T-cell (primary cell): ENCODE measurements around the gene SYNGAP1. TPM values are rescaled to one million over a fixed set of nuclear protein-coding genes. Genes with fewer than 3 reads are reported as not detected.
A peak's percentile ranks its signal among the peaks of the same experiment; 100 is the strongest.

ENCODE experiments used
- ATAC-seq, 4 experiments: fragments of 200-7000 bp in 3 of 4; fragments of 150-1000 bp in 1 of 4; cut with Tn5 transposase; replicated peaks in 1 of 4; 1 replicate in 3 of 4; 2 replicates in 1 of 4; pipeline ENCODE4 v1.10.0; 2021; ENCODE audit warnings: moderate library complexity in 3 of 4, mild to moderate bottlenecking in 2 of 4, moderate number of reproducible peaks in 1 of 4
- CTCF ChIA-PET, 2 donors: fragments of 300-600 bp; sonication (Branson Sonifier 250); formaldehyde crosslinking; loops; one replicate each; lab custom pipeline; 2022; ENCODE audit warnings: antibody characterized with exemption in 2 of 2; lab: Charles Lee
- POLR2A ChIA-PET, 2 donors: fragments of 300-600 bp; sonication (Branson Sonifier 250); formaldehyde crosslinking; loops; one replicate each; lab custom pipeline; 2022; ENCODE audit warnings: antibody characterized with exemption in 2 of 2; lab: Charles Lee
- DNase-seq, 35 experiments: peaks; one replicate each; pipeline versions ENCODE4 v3.0.0 to v3.0.0-alpha.2; 2013 to 2023
- H3K27ac ChIP-seq: one replicate; pipeline ENCODE4 v1.5.1; 2013; ENCODE audit warnings: low read length
- H3K27me3 ChIP-seq, 2 experiments: replicated peaks in 1 of 2; 1 replicate in 1 of 2; 2 replicates in 1 of 2; pipeline versions ENCODE4 v1.6.1 to v1.7.0; 2013; ENCODE audit warnings: low read length in 1 of 2, mixed read lengths in 1 of 2; ENCODE audit not compliant: control insufficient read depth in 2 of 2, insufficient read depth in 2 of 2; ENCODE audit errors: extremely low read depth in 1 of 2
- H3K36me3 ChIP-seq, 2 donors: 1 replicate in 1 of 2; 2 replicates in 1 of 2; pipeline versions ENCODE4 v1.6.1 to v1.7.0; 2013; ENCODE audit warnings: low read length in 1 of 2; ENCODE audit not compliant: control insufficient read depth in 2 of 2, insufficient read depth in 1 of 2; ENCODE audit errors: extremely low read depth in 1 of 2
- H3K4me1 ChIP-seq, 2 experiments: 1 replicate in 1 of 2; 2 replicates in 1 of 2; pipeline versions ENCODE4 v1.6.1 to v1.7.0; 2013; ENCODE audit warnings: low read length in 2 of 2, mixed read lengths in 1 of 2; ENCODE audit not compliant: insufficient read depth in 2 of 2, control insufficient read depth in 1 of 2; ENCODE audit errors: extremely low read depth in 1 of 2
- H3K4me3 ChIP-seq, 2 donors: 1 replicate in 1 of 2; 2 replicates in 1 of 2; pipeline versions ENCODE4 v1.5.1 to v1.7.0; 2013; ENCODE audit warnings: mild to moderate bottlenecking in 2 of 2, low read length in 1 of 2, moderate library complexity in 1 of 2; ENCODE audit not compliant: control insufficient read depth in 1 of 2; ENCODE audit errors: extremely low read depth in 1 of 2
- H3K9me3 ChIP-seq: 2 replicates; pipeline ENCODE4 v1.7.0; 2013
- H3K27ac Mint-ChIP-seq, 2 donors: one replicate each; pipeline ENCODE4 v1.8.0; 2020 to 2021; ENCODE audit warnings: mild to moderate bottlenecking in 2 of 2, mixed read lengths in 2 of 2
- H3K27me3 Mint-ChIP-seq, 2 donors: one replicate each; pipeline ENCODE4 v1.8.0; 2021 to 2022; ENCODE audit warnings: mixed read lengths in 2 of 2
- H3K36me3 Mint-ChIP-seq: one replicate; pipeline ENCODE4 v1.8.0; 2021; ENCODE audit warnings: mixed read lengths
- H3K4me1 Mint-ChIP-seq, 3 donors: one replicate each; pipeline ENCODE4 v1.8.0; 2020 to 2022; ENCODE audit warnings: mixed read lengths in 3 of 3, mild to moderate bottlenecking in 1 of 3
- H3K4me3 Mint-ChIP-seq, 3 donors: one replicate each; pipeline ENCODE4 v1.8.0; 2020 to 2022; ENCODE audit warnings: mild to moderate bottlenecking in 3 of 3, mixed read lengths in 3 of 3, moderate library complexity in 3 of 3
- H3K9me3 Mint-ChIP-seq, 3 donors: one replicate each; pipeline ENCODE4 v1.8.0; 2020 to 2022; ENCODE audit warnings: mixed read lengths in 3 of 3
- WGBS: methylation state at CpG from one replicate; pipeline ENCODE4 v1.1.5; 2013; ENCODE audit warnings: missing lambda C conversion rate; ENCODE audit not compliant: insufficient coverage; 5-methylcytosine and 5-hydroxymethylcytosine counted together
- total RNA-seq, 35 experiments: library from RNA in 6 of 35; stranded (reverse) in 6 of 35; fragments of 120-200 nt in 1 of 35; gene quantifications; one replicate each; pipeline versions ENCODE4 v1.2.1 to v1.2.4 and lab custom pipeline; 2013 to 2026

Gene SYNGAP1
- total RNA-seq, 5 donors from 2014 or later (not counting 1 experiment from before 2014, with no cell fraction given): 51.2 to 111 (median 64.5) TPM

GRCh38 chr6:33390767-33391277, 29.0 kb upstream of the SYNGAP1 start:
- Mint-ChIP-seq H3K27ac (peak overlapping the region; percentile 97 to 99), H3K36me3 (no peaks in the 10 kb centered on the region), H3K27me3 (no peaks in the 10 kb centered on the region), H3K4me1 (peaks cover 19 to 35% (median 24%) of the 10 kb centered on the region in 3 donors), H3K4me3 (peak overlapping the region; percentile 74 to 85 (median 78)), H3K9me3 (no peaks in the 10 kb centered on the region)
- DNase-seq (no peak), ATAC-seq (peak in 2 of 4 experiments; percentile 0 to 10)
- H3K27ac ChIP-seq: peak overlapping the region; percentile 85
- POLR2A ChIA-PET: interaction anchor here (0.5 to 0.8 kb wide), 3 partner anchors 20 to 191 kb away, joined by 3 to 4 read pairs (median 3); partner anchors contain the start of gene PHF1 (in 1 of the 2)
- no peaks in the 10 kb centered on the region for H3K36me3 ChIP-seq
- no peaks in the 10 kb centered on the region for H3K9me3 ChIP-seq
- H3K27me3 ChIP-seq: no peaks in the 10 kb centered on the region
- CTCF ChIA-PET: interaction anchor here (0.6 to 1.6 kb wide), 13 partner anchors 17 to 1958 kb away, joined by 3 to 11 read pairs (median 3); partner anchors contain the start of genes CUTA (in 1 of the 2), PHF1 (in 1 of the 2), SYNGAP1 (in 1 of the 2) and ZBTB22 (in 1 of the 2)
- WGBS: 100% methylated on average over 1 of the region's 9 CpGs
- H3K4me1 ChIP-seq: peaks cover 15 to 23% of the 10 kb centered on the region in 2 experiments
- H3K4me3 ChIP-seq: peak overlapping the region in 1 of 2 donors; percentile 78

DNA sequence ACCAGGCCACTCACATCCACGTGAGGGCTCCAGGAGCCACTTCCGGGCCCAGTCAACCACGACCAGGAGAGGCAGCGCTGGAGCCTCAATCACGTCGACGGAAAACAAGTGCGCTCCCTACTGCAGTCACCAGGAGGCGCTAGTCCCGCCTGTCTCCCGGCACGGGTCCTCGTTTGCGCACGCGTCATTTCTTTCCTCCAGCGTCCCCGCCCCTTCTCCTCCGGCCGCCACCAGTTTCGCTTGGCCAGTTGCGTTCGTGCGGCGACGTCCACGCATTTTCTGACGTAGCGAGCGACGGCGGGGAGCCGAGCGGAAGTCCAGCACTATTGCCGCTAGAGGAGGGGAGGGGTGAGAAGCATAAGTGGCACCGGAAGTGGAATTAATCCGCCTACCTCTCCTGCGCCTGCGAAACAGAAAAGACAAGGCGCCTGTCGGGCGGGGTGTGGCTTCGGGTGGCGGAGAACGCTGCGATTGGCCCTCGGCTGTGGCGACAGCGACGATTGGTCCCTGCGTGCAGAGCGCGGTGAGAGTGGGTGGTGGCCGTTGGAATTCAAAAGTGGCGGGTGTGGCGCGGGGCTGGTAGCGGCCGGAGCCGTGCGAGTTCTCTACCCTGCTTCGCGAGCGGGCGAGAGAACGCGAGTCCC, 28.5 kb upstream of the SYNGAP1 start, which contains the start of gene KIFC1:
TSS of gene KIFC1 (plus strand) at position 546 of the 644 bp plus-strand sequence. CDS start 163 bp downstream, outside the sequence.
- ChIA-PET POLR2A (interaction anchor here in 1 of 2 donors (0.6 kb wide), 1 partner anchor 35 kb away, joined by 3 read pairs; no protein-coding TSS in a partner anchor), CTCF (interaction anchor here (0.6 to 1.6 kb wide), 11 partner anchors 18 to 179 kb away, joined by 3 to 11 read pairs (median 3); partner anchors contain the start of genes CUTA (in 1 of the 2), PHF1 (in 1 of the 2), SYNGAP1 (in 1 of the 2) and ZBTB22 (in 1 of the 2))
- Histone ChIP-seq H3K27ac (peak within 1 kb of the TSS; percentile 85), H3K9me3 (no peaks in the 10 kb centered on the region), H3K4me3 (peak within 1 kb of the TSS; percentile 78 to 80), H3K36me3 (no peaks in the 10 kb centered on the region), H3K4me1 (peaks cover 15 to 23% of the 10 kb centered on the region in 2 experiments), H3K27me3 (no peaks in the 10 kb centered on the region)
- Mint-ChIP-seq H3K27ac (peak within 1 kb of the TSS; percentile 97 to 99), H3K4me3 (peak within 1 kb of the TSS; percentile 74 to 85 (median 78)), H3K27me3 (no peaks in the 10 kb centered on the region), H3K36me3 (no peaks in the 10 kb centered on the region), H3K4me1 (peaks cover 21 to 36% (median 24%) of the 10 kb centered on the region in 3 donors), H3K9me3 (no peaks in the 10 kb centered on the region)
- peak; percentile 90 to 93 (median 92) for ATAC-seq
- DNase-seq: peak; percentile 97 to 100 (median 99)
- under 1% methylated on average over 59 of the region's 67 CpGs for WGBS

GRCh38 chr6:33391922-33392594, 27.8 kb upstream of the SYNGAP1 start:
- ChIA-PET POLR2A (no interaction called here), CTCF (interaction anchor here in 1 of 2 donors (0.6 kb wide), 1 partner anchor 144 kb away, joined by 3 read pairs; no protein-coding TSS in a partner anchor)
- H3K27me3 Mint-ChIP-seq: no peaks in the 10 kb centered on the region
- peak overlapping the region; percentile 74 to 85 (median 78) for H3K4me3 Mint-ChIP-seq
- 0% methylated on average over 21 of the region's 31 CpGs for WGBS
- Histone ChIP-seq H3K27me3 (no peaks in the 10 kb centered on the region), H3K36me3 (no peaks in the 10 kb centered on the region), H3K4me1 (peaks cover 15 to 23% of the 10 kb centered on the region in 2 experiments), H3K4me3 (peak overlapping the region; percentile 78 to 80), H3K27ac (peak overlapping the region; percentile 85), H3K9me3 (no peaks in the 10 kb centered on the region)
- no peaks in the 10 kb centered on the region for H3K36me3 Mint-ChIP-seq
- H3K4me1 Mint-ChIP-seq: peaks cover 21 to 36% (median 24%) of the 10 kb centered on the region in 3 donors
- H3K9me3 Mint-ChIP-seq: no peaks in the 10 kb centered on the region
- ATAC-seq: no peak
- DNase-seq: peak in 3 of 35 experiments; percentile 7 to 46 (median 18)
- H3K27ac Mint-ChIP-seq: peak overlapping the region; percentile 97 to 99

DNA sequence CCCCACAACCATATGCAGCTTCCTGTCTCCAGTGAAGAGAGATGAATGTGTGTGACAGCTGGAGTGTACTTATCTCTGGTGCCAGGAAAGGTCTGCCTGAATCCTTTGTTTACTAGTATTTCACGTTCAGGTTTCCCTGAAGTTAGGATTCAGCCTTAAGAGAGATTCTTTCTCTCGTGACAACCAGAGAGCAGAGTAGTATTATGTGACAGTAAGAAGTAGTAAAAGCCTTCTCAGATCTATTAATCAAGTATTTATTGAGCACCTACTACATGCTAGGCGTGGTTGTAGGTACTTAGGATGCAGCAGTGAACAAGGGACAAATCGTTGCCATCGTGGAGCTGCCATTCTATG, 27.3 kb upstream of the SYNGAP1 start:
- Histone ChIP-seq H3K36me3 (no peaks in the 10 kb centered on the region), H3K27me3 (no peaks in the 10 kb centered on the region), H3K9me3 (no peaks in the 10 kb centered on the region), H3K27ac (peak overlapping the region; percentile 85), H3K4me3 (no peak overlapping the region), H3K4me1 (peaks cover 15 to 23% of the 10 kb centered on the region in 2 experiments)
- DNase-seq (no peak), ATAC-seq (no peak)
- Mint-ChIP-seq H3K27me3 (no peaks in the 10 kb centered on the region), H3K4me3 (peak overlapping the region; percentile 74 to 85 (median 78)), H3K9me3 (no peaks in the 10 kb centered on the region), H3K36me3 (no peaks in the 10 kb centered on the region), H3K27ac (peak overlapping the region; percentile 29 to 56), H3K4me1 (peaks cover 21 to 36% (median 24%) of the 10 kb centered on the region in 3 donors)
- CTCF ChIA-PET: no interaction called here
- POLR2A ChIA-PET: no interaction called here
- WGBS: no CpG with 5 or more reads among the region's 5 CpGs

- Histone ChIP-seq H3K36me3 (no peaks in the 10 kb centered on the region), H3K4me3 (no peak overlapping the region), H3K27ac (peak overlapping the region; percentile 12), H3K4me1 (peaks cover 15 to 23% of the 10 kb centered on the region in 2 experiments), H3K9me3 (no peaks in the 10 kb centered on the region), H3K27me3 (no peaks in the 10 kb centered on the region)
- WGBS: 79% methylated on average over 2 of the region's 3 CpGs
- ChIA-PET CTCF (no interaction called here), POLR2A (no interaction called here)
- DNase-seq: no peak
- Mint-ChIP-seq H3K4me3 (peak overlapping the region in 2 of 3 donors; percentile 74 to 78), H3K9me3 (no peaks in the 10 kb centered on the region), H3K27ac (peak overlapping the region in 1 of 2 donors; percentile 5), H3K4me1 (peaks cover 21 to 36% (median 24%) of the 10 kb centered on the region in 3 donors), H3K36me3 (no peaks in the 10 kb centered on the region), H3K27me3 (no peaks in the 10 kb centered on the region)
- no peak for ATAC-seq
Measured at GRCh38 chr6:33392979-33393378, 26.9 kb upstream of the SYNGAP1 start.

- WGBS: 100% methylated on average over 1 of the region's 1 CpG
- Mint-ChIP-seq H3K27ac (peak overlapping the region in 1 of 2 donors; percentile 9), H3K9me3 (no peaks in the 10 kb centered on the region)
Measured at GRCh38 chr6:33397541-33397940, 22.3 kb upstream of the SYNGAP1 start.

More at GRCh38 chr6:33397541-33397940, 22.3 kb upstream of the SYNGAP1 start:
- ChIA-PET POLR2A (interaction anchor here in 1 of 2 donors (0.6 kb wide), 1 partner anchor 14 kb away, joined by 4 read pairs; no protein-coding TSS in a partner anchor), CTCF (no interaction called here)
- Mint-ChIP-seq H3K4me3 (no peak overlapping the region), H3K36me3 (no peaks in the 10 kb centered on the region), H3K27me3 (no peaks in the 10 kb centered on the region), H3K4me1 (peaks cover 4 to 16% (median 7%) of the 10 kb centered on the region in 3 donors)
- Histone ChIP-seq H3K4me1 (peaks cover 0 to 5% of the 10 kb centered on the region in 2 experiments), H3K36me3 (no peaks in the 10 kb centered on the region), H3K9me3 (no peaks in the 10 kb centered on the region), H3K27ac (no peak overlapping the region), H3K27me3 (no peaks in the 10 kb centered on the region), H3K4me3 (no peak overlapping the region)
- DNase-seq (no peak), ATAC-seq (no peak)
